HG03565 (cell line): ENCODE data around the gene DNAH9.

Source experiments
- ATAC-seq: cut with Tn5 transposase; IDR thresholded peaks from one replicate; pipeline ENCODE4 v1.9.1; 2021; ENCODE audit warnings: mild to moderate bottlenecking, moderate library complexity; ENCODE audit not compliant: unreplicated experiment

DNAH9 gene

DNA sequence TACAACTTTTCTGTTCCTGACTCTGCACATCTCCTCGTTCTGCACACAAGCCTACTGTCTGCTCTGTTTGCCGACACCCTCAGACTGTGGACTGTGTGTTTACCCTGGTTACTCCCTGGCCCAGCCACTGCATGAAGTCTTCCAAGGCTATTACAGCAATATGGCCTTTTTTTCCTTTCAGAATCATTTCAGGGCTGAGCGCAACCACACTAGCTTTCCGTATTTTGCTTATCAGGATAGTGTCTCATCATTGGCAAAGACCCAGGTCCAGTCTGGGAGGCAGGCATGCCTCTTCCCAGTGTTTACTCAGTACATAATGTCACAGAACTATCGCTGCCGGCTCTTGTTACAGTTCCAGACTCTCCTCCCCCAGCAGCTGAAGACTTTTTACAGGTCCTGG is 10.1 kb downstream of the DNAH9 start:
- no peak for ATAC-seq

DNA sequence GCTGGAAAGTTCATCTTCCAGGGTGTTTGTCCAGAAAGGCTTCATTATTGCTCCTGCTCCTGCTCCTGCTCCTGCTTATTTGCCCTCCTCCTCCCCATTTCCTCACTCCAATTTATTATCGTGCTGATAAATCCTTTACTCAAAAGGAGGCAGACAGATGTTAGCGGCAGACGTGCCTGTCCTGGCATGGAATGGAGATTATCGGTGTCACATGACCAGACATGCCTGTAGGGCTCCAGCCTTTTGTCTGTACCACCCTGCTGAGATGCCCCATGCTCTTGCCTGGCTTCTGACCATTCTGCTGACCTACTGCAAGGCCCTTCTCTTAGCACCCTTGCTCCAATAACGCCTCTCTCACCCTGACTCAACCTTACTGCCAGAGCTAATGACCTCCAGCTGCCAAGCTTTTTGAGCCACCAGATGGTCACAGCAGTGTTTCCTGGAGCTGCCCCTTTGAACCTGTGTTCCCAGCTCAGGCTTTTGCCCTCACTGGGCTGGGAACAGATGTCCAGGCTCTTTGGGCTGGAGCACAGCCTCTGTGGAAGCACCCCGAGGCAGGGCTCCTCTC is 12.8 kb downstream of the DNAH9 start:
- no peak for ATAC-seq

DNA sequence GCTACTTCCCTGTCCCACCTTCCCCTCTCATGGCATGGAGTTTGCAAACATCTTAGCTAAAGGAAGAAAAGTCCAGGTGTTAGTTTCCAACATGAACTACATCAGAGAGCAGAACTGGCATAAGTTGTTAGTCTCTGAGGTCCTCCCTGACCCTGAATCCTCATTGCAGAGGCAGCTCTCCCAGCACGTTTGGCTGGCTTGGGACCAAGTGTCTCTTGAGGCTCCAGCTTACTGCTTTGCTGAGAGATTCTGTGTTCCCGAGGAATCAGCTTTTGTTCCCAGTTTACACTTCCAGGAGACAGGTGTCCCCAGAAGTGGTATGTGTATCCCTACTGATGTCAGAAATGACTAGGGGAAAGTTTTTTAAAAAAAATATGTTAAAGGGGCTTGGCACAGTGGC is 14.7 kb downstream of the DNAH9 start:
- no peak for ATAC-seq

DNA sequence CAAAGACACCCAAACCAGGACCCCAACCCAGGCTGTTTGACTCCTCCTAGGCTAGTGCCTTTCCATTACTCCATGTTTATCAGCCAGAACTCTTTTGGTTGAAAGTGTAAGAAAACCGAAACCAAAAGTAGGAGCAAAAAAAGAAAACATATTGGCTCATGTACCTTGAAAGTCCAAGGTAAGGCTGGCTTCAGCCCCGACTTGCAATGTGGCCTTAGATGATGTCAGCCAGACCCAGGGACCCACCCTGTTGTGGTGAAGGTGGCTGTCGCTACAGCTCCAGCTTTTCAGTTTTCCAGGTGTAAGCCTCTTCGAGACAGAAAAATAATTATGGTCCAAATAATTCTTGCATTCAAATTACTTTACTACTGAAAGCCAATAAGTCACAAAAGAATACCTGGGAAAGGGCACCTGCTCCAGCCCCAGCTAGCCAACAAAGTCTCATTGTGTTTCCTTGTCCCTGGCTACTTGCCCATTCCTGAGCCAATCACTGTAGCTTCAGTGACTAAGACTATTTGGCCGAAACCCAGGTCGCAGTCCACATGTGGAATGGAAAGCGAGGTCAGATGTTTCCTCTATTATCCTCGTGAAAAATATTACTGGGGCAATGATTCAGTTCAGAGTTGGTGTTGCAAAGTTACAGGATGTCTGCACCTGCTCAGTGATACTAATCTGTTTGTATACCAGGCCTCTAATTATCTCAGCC is 20.7 kb downstream of the DNAH9 start:
- no peak for ATAC-seq

DNA sequence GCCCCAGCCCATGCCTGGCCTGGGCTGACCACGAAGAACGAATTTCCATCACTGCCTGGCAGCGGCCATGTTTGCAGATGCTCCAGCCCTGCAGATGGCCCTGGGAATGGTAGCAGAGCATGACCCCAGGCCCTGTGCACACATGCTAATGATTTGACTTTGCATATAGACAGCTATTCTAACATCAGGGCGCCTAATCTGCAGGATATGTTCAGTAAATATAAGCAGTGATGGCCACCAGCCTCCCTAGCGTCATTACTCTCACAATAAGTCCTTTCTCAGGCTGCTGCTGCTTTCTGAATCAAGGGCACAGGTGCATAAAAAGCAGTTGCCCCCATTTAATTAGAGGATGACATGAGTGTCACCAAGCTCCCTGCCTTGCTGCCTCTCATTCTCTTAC is 24.2 kb downstream of the DNAH9 start:
- ATAC-seq: no peak

DNA sequence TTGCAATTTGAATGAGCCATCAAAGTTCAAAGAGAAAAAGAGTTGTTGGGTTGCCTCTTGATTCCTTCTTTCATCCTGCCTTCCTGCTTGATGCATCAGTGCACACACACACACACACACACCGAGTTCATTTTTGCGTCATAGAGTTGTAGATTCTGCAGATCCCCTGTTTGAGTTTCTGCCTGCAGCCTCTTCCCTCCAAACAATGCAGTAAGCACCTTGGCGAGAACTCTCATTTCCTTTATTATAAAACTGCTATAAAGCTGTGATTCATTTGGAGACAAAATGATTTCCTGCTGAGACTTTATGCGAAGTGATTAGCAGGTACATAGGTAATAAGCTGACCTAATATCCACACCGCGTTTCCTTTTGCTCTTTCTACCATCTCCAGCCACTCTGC is 26.7 kb downstream of the DNAH9 start:
- ATAC-seq: no peak

DNA sequence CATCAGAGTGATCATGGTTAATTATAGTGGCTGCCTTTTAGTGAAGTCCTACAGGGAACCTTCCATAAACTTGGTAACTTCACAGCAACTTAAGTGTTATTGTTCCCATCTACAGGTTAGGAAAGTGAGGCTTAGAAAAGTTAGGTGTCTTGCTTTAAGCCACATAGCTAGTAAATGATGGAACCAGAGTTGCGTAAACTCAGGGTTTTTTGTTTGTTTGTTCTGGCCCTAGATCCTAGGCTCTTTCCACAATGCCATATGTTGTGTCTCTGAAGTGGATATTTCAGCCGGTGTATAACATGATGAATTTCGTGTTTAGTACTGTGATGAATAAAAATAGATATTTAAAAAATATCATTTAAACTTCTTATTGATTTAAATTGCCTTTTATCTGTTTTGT is 27.6 kb downstream of the DNAH9 start:
- no peak for ATAC-seq

DNA sequence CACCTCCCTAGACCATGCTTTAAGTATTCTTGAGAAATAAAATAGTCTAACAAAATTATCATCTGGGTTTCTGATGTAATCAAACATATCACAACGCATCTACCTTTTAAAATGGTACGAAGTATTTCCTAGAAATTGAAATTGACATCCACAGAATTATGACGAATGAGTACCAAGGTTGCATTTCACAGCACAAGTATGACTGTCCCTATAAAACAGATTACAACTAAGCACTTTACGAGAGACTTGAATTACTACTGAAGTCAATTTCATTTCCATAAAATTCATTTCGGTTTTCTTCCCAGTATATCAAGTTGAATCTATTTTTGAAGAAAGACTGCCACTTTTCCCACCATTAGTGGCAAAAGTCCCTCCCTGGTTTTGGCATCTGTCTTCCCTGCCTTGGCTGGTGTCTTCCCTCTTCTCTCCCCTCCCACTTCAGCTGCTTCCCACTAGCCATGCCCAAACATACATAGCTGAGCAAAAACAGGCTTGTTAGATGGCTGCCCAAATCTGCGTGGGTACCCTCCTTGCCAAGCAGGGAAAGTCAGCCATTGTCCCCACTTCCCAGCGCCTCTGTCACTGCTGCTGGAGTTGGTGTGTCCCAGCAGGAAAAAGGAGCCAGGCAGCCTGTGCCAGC is 29.2 kb downstream of the DNAH9 start:
- ATAC-seq: no peak

DNA sequence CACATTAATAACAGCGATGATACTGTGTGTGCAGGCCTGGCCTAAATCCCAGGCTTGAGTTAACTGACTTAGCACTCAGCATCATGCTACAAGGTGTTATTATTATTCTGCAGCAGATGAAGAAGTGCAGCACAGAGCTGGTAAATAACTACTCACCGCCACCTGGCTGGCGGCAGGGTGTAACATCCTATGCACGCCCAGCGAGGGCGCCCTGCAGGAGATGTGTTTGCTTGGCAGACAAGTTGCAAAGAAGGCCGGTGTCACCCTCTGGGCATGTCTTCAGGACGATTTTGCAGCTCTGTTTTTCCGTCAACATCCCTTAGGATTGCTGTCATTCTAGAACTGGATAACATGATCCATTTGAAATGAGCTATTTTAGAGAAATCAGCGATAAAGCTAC is 30.1 kb downstream of the DNAH9 start:
- ATAC-seq: no peak

DNA sequence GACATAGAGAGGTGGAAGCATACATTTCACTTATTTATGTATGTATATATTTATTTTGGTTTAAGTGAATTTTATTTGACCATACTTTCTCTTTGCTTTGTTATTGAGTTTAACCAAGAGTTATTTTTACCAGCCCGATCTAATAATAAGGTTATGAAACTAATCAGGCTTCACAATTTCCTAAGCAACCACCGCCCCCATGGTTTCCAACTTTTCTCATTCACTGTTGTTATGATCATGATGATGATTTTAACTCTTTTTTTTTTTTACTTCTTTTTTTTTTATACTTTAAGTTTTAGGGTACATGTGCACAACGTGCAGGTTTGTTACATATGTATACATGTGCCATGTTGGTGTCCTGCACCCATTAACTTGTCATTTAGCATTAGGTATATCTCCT is 30.6 kb downstream of the DNAH9 start:
- no peak for ATAC-seq

DNA sequence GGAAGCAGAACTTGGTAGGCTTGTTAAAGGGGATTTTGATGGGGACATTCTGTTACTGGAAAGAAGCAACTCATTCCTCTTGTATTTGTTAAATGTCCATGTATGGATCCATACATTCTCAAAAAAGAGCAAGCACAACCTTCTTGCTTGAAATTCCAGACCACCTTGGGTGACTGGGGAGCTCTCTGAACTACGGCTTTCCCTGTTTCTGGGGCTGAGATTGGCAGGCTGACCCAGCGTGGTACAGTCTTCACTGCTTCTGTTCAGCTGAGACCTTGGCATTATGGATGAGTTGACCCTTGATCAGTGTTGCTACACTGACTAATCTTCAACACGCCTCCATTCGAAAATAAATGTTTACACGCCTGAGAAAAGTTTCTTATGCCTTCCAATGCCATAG is 38.5 kb downstream of the DNAH9 start:
- ATAC-seq: no peak

DNA sequence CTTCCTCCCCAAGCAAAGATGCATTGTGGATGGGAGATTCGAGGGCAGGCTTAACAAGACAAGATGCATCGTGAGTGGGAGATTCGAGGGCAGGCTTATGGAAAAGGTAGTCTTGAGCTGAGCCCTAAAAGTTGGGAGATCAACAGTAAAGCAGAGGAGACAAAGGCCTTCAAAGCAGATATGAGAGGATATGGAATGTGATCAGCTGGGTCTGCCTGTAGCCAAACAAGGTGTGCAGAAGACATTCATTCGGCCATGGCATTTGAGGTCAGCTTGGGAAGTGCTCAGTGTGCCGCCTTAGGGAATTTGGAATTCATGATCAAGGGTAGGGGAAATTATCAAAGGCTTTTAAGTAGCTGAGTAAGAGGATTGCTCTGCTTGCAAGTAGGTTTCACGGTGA is 39.5 kb downstream of the DNAH9 start:
- no peak for ATAC-seq

DNA sequence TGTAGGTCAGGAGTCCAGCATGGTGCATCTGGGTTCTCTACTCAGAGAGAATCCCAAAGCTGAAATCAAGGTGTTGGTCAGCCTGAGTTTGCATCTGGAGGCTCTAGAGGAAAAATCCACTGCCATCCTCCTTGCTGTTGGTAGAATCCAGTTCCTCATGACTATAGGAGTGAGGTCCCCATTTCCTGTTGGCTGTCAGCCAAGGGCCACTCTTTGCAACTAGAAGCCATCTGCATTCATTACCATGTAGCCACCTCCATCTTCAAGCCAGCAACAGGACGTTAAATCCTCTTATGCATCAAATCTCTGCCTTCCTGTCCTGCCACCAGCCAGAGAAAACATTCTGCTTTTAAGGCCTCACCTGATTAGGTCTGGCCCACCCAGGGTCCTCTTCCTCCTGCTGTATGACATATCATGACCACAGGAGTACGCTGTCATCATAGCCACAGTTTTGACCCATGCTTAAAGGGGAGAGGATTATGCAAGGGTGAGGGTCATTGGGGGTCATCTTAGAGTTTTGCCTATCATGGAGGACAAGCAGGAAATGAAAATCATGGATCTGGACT is 40.5 kb downstream of the DNAH9 start:
- no peak for ATAC-seq

DNA sequence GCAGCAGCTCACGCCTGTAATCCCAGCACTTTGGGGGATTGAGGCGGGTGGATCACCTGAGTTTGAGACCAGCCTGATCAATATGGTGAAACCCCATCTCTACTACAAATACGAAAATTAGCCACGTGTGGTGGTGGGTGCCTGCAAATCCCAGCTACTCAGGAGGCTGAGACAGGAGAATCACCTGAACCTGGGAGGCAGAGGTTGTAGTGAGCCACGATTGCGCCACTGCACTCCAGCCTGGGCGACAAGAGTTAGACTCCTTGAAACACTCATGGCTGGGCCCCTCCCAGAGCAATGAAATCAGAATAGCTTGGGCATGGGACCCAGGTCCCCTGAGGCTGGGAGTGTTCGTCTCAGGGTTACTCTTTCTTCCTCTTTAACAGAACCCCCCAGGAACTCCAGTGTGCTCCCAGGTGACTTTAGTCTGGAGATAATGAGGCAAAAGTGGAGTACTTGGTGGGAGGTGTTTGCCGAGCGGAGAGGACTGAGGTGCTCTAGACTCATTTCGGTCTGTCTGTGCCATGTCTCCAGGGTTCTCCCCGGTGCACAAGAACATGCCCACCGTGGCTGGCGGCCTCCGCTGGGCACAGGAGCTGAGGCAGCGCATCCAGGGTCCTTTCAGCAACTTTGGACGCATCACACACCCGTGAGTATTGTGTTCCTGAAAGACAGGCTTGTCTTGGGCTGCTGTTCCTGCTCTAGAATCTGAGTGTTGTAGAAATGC is 41.6 kb downstream of the DNAH9 start:
- no peak for ATAC-seq

DNA sequence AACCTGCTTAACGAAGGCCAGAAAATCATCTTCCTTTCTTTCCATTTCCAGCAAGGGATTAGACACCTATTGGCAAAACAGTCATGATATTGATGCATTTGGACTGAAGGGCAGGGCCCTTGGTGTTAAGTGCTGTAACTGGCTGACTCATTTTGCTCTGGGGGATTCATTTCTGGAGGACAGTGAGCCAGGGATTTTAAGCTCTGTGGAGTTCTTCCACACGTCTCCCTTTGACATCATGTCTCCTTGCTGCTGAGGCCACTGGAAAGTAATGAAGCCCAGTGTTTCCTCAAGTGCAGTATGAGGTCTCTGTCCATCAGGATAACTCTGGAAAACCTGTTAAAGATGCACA is 42.2 kb downstream of the DNAH9 start:
- ATAC-seq: no peak

DNA sequence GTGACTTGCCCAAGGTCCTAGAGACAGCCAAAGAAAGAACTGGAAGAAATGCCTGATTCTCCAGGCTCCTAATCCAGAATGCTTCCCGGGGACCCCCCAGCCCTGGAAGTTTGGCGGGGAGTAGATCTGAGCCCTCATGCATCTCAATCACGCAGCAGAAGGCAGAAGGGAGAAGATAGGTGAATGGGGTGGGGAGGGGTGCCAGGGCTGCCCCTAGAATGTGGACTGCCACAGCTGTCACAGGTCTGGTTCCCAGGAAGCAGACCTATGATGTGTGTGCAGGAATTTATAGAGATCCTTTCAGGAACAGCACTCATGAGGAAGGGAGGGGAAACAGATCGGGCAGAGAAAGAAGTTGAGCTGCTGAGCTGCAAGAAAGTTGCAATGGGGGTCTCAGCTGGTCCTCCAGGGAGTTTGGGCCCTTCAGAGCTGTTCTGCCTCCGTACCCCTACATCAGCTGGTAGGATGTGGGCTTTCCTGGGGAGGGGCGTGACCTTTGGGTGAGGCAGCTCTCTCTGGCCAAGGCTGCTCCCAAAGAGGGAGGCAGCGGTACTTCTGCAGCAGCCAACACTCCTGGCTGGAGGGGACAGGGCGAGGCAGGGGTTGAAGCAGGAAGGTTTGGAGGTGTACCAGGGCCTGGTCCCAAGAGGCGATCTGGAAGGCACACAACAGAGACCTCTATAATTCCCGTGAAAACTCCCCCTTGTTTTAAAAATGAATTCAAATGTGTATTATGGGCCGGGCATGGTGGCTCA is 43.4 kb downstream of the DNAH9 start:
- ATAC-seq: no peak

DNA sequence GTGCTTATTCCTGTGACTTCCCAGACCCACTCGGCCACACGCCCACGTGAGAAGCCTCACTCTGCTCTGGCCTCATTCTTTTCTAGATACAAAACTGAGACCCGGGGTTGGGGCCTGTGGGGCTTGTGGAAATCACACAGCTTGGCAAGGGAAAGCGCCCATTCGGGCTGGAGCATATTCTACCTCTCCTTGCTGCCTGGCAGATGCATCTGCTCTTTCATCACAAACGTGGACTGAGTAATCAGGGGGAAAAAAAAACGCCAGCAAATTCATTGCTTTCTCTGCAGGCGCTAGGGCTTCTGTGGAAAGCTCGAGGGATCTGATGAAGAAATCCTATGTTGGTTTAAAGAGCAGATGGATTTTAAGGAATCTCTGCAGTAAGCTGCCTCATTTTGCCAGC is 44.4 kb downstream of the DNAH9 start:
- no peak for ATAC-seq

DNA sequence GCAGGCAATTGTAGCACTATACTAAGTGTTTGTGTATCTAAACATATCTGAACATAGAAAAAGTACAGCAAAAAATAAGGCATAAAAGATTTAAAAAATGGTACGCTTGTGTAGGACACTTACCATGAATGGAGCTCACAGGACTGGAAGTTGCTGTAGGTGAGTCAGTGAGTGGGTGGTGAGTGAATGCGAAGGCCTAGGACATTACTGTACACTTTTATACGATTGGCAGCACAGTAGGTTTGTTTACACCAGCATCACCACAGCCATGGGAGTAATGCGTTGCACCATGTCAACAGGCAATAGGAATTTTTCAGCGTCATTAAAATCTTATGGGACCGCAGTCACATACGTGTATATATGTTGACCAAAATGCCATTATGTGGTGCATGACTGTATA is 45.6 kb downstream of the DNAH9 start:
- no peak for ATAC-seq

DNA sequence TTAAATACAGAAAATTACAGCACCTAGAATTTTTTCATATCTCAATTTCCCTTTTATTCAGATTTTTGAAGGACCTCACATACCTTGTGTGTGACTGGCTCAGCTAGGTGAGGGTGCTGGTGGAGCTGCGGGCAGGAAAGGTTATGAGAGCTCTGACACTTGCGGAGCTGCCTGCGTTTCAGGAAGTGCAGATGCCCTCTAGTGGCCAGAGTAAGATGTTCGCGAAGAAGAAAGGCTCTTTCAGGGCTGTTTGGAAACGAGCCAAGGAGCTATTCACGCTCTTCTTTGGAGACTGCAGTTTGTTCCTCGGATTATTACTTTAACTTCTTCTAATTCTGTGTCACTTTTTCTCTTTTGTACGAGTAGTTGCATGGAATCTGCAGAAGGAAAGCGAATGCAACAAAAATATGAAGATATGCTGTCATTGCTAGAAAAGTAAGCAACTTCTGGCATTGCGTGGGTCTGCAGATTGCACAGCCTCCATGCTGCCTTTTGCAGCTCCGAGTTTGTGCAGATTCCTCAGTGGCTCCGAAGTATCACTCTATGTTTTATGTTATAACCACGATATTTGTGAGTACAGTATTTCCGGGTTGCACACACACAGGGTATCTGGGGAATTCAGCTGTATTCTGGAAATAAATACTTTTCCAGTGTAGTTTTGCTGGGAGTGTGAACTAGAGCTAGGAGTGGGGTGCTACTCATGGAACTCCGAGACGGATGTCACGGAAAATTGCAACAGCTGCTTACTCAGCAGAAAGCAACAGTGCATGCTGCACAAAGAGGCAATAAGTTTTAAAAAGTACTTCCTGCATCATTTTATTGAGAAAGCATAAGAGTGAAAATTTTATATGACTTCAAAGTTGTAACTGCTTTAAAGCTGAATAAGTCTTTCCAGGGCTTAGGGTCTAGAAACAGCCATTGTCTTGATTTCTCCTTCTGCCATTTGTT is 46.3 kb downstream of the DNAH9 start:
- no peak for ATAC-seq

DNA sequence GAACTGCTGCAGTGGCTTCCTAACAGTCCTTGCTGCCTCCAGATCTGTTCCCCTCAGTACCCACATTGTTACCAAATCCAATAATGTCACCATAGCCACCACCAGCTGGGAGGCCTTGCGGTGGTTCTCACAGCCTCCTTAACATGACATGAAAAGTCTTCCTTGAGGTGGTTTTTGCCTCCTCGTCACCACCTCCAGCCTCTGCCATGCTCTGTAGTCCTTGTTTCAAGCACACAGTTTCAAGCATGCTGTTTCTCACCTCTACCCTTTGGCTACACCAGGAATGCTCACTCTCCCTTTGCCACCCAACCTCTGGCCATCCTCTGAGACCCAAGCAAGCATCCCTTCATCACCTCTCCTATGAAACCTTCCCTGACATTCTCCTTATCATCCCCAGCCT is 47.2 kb downstream of the DNAH9 start:
- ATAC-seq: no peak
